Fibroblast of skin of abdomen (primary cell): Measurements from ENCODE around the gene TTLL12.

ENCODE experiments used
- DNase-seq: peaks from one replicate; pipeline ENCODE4 v3.0.0-alpha.2; 2013

Gene TTLL12

DNA sequence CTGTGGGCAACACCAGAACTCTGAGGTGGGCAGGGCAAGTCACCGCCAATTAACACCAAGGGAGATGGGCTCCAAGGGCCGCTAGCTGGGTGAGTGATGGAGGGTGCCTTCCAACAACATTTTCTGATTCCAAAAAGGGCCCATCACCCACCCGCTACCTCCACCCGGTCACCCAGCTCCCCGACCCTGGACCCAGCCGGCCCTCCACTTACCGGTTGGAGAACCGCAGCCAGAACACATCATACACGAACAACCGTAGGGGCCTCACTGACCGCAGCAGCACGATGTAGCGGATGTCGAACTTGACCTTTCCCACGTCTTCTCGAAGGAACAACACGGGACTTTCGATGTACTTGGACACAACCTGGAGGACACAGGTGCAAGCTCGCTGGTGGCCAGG is 14.7 kb downstream of the TTLL12 start:
- DNase-seq, result no peak

DNA sequence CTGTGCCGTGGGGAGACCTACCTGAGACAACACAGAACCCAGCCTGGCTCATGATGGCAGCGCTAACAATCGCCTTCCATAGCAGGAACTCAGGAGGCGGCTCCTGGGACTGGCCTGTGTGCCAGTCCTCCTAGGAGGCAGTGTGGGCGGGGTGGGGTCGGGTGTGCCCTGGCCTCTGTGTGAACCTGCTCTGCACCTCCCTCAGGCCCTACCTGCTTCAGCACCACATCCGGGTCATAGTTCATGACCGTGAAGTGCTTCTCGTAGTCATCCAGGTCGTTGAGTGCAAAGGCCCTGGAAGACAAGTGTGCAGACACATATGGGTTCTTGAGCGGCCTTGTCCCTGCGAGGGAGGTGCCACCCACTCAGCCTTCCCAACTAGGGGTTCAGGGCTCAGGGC is 15.3 kb downstream of the TTLL12 start:
- no peak for DNase-seq

DNA sequence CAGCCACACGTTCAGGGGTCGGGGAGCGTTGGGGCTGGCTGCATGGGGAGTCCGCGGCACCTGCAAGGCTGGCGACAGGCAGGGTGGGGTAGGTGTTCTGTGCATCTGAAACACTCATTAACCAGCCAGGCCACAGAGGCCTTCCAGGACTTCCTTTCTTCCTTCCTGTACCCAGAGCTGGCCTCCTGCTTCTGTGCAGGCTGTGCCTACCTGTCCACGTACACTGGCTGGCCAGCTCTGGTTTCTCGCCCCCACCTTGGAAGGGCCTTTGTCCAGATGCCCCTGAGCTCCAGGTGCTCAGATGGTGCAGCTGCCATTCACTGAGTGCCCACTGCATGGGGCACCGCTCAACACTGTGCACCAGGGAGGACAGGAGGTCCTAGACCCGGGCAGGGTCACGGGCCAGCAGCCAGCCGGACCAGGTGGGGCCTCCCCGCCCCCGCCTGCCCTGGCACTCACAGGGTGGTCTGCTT is 15.9 kb downstream of the TTLL12 start:
- no peak for DNase-seq

DNA sequence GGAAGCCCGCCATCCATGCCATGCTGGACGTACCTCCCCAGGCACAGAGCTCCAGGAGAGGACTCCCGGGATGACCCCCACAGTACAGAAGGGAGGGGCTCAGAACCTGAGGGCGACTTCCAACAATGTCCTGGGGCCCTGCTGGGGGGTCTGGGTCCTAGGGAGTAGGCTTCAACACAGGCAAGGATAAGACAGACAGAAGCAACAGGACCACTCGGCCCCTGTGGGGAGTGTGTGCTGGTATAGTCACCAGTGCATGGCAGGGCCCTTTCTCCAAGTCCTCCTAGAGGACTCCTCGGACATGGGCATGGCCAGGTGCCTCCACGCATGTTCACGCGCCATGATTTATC is 16.8 kb downstream of the TTLL12 start:
- no peak for DNase-seq

DNA sequence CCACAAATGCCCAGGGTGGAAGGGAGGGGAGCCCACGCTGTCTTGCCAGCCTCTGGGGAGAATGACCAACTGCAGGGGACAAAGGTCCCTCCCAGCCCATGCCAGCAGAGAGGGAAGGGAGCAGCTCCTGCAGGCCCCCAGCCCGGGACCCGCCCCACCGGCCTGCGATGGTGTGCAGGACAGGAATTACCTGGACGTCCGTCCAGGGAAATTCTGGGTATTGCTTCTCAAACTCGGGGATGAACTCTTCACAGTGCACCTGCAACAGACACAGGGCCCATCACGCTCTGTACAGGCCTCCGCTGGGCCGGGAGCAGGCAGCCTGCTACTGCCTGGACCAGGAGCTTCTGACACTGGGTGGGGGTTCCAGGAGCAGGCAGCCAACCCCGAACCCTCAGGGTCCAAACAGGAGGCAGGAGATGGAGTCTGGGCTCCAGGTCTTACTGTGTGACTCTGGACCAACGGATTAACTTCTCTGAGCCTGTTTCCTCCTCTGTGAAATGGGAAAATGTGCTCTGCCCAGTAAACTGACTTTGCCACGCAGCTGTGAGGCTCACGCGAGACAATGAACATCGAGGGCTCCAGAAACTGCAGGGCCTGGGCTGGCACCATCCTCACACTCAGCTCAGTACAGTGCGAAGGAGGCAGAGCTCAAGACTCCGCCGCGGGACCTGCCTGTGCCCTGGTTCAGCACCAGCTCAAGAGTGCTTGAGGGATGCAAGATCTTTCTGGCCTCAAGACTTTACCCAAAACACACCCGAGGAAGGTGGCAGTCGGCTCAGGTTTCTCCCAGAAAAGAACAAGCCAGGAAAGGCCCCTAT is 17.4 kb downstream of the TTLL12 start:
- no peak for DNase-seq

DNA sequence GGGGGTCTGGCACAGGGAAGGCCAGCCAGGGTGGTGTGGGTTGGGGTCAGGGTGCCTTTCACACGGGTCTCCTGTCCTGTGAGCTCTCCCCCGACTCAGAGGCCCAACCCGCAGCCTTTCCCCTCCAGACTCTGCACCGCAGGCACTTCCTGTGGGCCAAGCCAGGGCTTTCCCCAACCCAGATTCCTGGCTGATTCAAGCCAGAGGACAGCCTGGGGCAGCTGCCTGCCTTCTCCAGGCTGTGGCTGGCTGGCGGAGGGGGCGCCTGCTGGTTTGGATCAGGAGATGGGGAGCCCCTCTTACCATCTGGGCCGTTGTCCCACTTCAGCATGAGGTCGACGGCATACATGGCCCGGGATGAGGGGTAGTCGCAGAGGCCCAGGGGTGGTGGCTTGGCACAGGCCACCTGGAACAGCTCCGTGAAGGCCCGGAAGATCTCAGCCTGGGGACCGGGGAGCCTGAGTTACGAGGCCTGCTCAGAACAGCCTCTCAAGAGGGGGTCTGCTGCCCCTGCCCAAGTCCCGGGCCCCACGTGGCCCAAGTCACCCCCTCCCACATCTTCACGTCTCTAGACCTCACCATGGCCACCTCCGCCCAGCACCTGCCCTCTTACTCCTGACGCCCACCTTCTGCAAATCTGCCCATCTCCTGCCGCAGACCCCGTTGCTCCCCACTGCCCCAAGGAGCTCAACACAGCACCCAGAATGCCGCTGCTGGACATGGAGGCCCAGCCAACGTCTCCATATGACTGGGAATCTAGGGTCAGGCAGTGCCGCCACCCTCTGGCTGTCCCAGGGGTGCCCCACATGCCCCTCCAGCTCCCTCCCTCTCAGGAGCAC is 18.2 kb downstream of the TTLL12 start:
- peak; percentile 41 for DNase-seq

DNA sequence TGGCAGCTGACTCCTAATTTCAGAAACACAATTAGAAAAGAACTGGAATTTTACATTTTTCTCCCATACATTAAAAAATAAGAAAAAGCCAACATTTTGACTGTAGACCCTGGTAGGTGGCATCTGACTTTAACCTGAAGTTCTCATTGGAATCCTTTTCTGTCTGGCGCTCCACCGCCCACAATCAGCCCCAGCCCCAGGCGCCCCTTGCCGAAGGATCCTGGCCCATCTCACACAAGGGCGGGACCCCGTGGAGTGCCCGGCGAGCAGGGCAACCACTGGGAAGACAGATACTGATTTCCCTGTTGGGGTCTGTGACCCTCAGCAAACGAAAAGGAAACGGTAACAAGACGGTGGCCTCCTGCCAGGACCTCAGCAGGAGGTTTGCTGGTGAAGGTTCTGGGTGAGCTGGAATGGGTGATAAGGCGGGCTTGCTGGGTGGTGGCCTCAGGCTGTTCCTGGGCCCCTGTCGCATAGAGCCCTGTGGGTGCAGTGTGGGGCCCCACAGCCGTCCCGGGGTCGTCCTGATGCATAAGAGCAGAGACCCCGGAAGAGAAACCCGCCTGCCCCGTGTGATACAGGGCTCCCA is 19.8 kb downstream of the TTLL12 start:
- no peak for DNase-seq

DNA sequence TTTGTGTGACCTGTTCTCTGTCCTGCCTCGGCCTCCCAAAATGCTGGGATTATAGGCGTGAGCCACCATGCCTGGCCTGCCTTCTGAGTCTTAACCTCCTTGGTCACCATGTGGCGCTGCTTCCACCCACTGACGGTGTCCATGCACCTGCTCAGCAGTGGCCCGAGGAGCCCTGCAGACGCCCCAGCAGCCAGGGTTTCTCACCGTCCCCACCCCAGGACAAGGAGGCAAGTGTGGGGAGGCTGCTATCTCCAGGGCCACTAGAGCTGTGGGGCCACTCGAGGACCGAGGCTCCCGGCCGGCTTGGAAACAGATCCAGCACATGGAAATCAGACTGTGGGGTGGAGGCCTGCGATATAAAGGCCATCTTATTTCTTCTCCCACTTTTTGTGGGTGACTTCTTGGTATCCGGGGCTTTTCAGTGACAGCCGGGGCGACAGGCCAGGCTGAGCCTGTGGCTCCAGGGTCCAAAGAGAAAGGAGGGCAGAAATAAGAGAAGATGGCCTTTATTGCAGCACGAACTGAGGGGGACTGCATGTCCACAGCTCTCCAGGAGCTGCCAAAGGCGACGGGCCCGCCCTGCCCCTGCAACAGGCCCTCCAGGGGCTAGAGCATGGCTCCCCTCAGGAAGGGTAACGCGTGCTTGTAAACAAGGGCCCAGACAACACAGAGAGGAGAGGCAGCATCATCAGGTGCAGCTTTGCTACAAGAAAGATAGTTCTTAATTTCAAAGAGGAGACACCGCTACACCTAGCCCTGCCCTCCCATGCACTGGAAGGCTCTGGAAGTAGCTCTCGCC is 20.6 kb downstream of the TTLL12 start:
- no peak for DNase-seq

DNA sequence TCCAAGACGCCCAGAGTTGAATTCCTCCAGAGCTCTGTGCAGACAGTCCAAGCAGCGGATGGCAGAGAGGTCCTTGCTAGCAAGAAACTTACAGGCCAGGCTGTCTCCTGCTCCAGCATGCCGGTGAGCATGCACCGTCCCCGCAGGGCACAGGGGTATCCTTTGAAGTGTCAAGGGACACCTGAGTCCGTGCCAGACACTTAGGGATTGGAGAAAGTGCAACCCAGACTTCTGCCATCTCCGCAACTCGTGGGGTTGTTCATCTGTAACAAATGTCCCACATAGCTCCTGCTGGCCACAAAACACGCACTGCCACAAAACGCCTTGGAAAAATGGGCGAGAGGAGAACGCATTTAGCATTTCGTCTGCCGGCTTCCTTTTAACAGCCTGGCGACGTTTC is 22.3 kb downstream of the TTLL12 start:
- no peak for DNase-seq

DNA sequence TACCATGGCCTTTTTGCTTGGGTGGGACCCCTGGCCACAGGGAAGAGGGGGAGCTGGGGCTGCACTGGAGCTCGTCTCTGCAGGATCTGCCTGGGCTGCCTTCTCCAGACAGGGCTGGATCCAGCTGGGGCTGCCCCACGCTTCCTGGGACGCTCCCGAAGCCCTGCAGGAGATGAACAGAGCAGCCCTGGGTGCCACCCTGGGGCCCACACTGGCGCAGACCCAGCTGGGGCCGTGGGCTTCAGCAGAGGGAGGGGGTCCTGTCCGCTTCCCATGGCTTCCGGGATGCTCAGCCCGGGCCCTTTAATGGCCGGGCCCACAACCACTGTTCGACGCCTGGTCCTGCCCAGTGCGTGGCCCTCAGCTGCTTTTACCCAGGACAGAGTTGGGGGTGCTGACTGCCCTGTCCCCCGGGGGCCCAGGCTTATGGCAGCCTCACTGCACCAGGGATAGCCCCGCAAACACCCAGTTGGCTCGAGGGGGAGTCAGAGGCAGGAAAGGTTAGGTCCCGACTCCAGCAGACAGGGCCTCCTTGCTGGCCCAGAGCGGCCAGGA is 23.6 kb downstream of the TTLL12 start:
- DNase-seq, result no peak

DNA sequence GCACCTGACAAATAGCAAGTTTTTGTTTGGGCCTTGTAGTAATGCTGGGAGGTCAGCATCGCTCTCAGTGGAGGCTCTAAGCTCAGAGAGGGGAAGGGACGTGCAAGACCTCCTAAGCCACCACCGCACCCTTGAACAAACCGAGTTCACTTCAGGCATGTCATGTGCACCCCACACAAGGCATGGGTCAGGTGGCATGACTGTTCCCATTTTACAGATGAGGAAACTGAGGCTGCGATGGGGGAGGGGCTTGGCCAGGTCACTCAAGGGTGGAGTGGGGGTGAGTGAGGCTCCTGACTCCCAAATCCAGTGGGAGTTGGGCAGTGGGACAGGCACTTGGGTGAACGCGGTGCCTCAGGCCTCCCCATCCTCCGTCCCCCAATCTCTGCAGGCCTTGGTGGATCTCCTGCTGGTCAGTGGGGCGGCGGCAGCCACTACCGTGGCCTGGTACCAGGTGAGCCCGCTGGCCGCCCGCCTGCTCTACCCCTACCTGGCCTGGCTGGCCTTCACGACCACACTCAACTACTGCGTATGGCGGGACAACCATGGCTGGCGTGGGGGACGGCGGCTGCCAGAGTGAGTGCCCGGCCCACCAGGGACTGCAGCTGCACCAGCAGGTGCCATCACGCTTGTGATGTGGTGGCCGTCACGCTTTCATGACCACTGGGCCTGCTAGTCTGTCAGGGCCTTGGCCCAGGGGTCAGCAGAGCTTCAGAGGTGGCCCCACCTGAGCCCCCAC is 24.4 kb downstream of the TTLL12 start:
- DNase-seq, result no peak

DNA sequence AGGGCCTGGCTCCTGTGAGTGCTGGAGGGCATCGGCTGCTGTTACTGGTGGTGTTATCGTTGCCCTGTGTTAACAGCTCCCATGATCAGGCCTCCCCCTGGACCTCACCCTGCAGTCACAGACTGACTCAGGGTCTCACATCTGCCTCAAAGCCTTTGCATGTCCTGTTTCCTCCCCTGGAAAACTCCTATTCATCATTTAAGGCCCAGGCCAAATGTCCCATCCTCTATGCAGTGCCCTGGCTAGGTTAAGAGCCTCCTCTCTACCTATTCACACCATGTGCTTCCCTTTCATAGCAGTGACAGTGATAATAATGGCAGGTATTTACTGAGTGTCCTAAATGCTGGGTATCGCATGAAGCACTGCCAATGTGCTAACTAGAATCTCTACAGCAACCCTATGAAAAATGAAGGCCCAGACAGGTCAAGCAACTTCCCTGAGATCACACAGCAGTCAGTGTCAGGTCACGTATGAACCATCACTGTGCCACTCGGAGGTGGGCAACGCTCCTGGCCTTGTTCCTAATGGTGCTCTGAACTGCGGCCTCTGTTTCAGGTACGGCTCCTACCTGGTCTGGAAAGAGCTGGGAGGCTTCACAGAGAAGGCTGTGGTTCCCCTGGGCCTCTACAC is 26.3 kb downstream of the TTLL12 start:
- DNase-seq, result no peak

DNA sequence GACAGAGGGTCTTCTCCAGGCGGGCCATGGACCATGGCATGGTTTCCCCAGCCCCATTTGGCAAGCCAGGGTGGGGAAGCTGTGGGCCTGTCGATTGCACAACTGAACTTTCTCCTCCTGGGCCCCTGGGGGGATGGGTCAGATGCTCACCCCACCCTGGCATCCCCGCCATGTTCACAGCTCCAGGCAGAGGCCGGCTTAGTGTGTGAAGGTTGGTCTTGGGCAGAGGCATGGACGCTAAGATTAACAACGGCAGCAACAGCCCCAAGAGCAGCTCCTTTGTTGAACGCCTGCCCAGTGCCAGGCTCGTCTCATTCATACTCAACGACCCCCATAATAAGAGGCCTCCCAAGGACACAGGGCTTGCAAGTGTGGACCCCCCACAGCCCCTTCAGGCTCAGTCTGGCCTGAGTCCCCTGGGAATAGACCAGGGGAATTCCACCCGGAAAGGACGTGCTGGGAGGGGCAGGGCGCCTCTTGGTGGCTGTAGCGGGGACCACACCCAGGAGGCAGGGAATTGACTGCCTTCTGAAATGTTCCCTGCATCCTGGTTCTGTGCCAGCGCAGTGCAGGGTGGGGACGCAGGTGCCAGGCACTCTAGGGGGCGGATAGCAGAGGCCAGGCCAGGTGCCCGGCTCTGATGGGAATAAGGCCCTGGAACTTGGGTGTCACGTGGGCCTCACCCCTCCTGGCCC is 27.3 kb downstream of the TTLL12 start:
- no peak for DNase-seq

DNA sequence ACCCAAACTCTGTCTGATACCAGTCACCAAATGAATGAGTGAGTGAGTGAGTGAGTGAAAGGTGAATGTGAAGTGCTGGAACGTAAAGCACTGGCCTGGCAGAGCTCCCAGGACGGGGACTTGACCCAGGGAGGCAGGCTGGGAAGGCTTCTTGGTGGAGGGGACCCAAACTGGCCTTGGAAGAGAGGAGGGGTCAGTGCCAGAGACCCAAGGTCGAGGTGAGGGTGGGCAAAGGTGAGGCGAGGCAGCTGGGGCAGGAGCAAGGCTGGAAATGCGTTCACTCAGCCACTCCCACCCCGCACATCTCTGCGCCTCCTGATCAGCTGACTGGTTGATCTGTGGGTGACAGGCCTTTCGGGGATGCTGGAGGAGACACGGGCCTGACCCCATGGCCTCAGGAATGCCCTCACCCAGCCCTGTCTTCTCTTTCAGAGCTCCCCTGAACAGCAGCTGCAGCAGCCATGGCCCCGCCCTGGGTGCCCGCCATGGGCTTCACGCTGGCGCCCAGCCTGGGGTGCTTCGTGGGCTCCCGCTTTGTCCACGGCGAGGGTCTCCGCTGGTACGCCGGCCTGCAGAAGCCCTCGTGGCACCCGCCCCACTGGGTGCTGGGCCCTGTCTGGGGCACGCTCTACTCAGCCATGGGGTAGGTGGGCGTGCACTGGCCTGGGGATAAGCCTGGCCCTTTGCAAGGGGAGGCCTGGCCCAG is 28.0 kb downstream of the TTLL12 start:
- DNase-seq, result no peak

DNA sequence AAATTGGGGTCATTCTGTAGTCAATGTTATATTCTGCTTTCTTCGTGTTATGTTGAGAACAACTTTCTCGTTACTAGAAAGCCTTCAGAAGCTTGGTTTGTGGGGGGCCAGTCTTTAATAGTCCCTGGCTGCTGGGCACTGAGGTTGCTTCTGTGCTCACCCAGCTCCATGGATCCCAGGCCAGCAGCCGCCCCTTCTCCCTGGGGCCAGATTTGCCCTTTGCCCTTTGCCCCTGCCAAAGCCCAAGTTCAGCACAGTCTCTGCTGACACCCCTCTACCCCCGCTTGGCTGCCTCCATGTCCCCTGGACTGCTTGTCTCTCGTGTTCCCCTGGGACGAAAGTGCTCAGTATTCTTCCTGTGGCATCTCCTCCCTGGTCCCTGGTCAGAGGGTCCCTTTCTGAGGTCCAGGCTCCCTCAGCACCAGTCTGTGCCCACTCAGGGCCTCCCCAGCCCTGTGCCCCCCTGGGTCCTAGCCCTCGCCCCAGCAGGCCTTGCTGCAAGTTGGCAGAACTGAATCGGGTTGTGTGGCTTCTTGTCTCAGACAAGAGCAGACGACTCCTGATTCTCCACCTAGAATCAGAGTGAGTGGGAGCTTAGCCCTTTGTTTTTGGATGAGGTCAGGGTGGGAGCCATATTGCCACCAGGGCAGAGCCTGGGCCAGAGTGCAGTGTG is 28.9 kb downstream of the TTLL12 start:
- no peak for DNase-seq

DNA sequence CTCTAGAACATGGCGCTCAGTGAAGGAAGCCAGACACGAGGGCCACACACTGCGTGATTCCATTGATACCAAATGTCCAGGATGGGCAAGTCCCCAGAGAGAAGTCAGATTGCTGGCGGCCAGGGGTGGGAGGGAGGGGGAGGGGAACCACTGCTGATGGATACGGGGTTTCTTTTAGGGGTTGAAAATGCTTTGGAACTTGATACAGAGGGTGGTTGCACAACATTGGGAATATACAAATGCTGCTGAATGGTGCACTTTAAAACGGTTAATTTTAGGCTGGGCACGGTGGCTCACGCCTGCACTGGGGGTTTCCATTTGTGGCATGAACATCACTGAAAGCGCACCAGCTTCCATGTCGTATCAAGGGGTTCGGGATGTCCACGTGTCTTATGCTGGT is 30.5 kb downstream of the TTLL12 start:
- no peak for DNase-seq

DNA sequence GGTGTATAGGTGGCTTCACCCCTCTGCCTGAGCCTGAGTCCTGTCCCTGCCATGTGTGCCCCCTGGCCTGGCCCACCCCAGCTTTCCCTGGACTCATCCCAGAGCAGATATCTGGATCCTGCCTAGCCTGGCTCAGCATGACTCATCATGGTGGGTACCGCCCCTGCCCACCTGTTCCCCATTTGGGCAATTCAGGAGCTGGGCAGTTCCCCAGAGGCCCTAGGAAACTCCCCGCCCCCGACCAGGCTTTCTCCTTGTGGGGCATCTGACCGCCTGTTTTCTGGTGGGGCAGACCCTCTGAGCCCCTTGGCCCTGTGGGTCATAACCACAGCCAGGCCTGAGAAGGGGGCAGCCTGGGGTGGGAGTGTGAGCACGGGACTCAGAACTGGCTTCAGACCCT is 31.1 kb downstream of the TTLL12 start:
- no peak for DNase-seq

DNA sequence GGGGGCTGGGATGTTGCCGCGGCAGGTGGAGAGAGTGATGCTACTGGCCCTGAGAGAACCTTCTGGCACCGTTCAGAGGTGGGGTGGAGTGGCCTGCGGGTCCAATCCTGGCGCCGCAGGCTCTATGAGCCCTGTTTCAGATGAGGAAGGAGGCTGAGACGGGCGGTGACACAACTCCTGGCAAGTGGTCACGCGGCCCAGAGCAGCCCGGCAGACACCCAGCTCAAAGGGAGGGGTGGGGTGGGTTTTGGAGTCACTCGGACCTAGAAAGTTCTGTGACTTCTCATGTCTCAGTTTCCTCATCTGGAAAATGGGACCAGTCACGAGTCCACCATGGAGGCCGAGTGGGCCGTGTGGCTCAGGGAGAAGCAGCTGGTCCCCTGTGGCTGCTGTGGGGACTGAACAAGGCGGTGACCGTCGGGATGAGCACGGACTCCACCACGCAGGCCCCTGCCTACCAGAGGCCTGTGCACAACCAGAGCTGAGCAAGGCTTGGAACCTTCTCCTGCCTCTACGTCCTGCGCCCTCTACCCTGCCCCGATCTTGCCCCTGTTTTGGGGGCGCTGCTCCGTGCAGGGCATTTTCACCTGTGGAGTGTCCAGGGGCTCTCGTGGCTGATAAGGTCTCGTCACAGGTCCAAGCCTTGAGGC is 31.9 kb downstream of the TTLL12 start:
- no peak for DNase-seq

DNA sequence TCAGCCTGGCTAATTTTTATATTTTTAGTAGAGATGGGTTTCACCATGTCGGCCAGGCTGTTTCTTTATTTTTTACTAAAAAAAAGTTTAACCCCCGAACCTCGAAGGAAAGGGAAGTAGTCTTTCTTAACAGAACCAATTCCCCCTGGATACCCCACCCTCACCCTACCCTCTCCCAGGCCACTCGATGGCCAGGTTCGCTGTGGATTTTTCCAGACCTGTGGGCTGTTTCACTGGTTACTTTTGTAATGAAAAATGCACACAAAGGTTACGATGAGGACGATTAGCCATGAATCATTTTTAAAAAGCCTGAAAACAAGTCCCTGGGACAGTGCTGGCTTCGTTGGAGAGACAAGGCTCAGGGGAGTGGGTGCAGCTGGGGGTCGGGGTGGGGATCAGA is 33.0 kb downstream of the TTLL12 start:
- DNase-seq, result no peak
